ENCODE results near the gene TXLNB. TPM values are rescaled to one million over a fixed set of nuclear protein-coding genes. Genes with fewer than 3 reads are reported as not detected.

TXLNB gene
- total RNA-seq, 4 donors from 2014 or later, result 0.57 to 3.2 (median 1.6) TPM

DNA sequence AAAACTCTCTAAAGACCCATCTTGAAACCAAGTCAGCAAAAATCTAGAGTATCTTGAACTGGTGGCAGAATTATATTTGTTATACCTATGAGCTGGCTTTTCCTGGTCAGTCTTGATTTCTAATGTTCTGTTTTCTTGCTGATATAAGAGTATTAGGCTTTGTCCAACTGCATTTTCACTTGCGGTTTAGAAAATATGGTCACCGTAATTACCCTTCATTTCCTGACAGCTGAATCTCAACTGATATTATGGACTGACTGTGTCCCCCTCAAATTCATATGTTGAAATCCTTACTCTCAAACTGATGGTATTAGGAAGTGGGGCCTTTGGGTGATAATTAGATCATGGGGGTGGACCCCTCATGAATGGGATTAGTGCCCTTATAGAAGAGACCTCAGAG lies 72.1 kb downstream of the TXLNB start:
- TF ChIP-seq, protein P1, sequence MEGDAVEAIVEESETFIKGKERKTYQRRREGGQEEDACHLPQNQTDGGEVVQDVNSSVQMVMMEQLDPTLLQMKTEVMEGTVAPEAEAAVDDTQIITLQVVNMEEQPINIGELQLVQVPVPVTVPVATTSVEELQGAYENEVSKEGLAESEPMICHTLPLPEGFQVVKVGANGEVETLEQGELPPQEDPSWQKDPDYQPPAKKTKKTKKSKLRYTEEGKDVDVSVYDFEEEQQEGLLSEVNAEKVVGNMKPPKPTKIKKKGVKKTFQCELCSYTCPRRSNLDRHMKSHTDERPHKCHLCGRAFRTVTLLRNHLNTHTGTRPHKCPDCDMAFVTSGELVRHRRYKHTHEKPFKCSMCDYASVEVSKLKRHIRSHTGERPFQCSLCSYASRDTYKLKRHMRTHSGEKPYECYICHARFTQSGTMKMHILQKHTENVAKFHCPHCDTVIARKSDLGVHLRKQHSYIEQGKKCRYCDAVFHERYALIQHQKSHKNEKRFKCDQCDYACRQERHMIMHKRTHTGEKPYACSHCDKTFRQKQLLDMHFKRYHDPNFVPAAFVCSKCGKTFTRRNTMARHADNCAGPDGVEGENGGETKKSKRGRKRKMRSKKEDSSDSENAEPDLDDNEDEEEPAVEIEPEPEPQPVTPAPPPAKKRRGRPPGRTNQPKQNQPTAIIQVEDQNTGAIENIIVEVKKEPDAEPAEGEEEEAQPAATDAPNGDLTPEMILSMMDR (IDR thresholded peaks at IDR 0.05; ENCODE audit: low read depth), result no peak

DNA sequence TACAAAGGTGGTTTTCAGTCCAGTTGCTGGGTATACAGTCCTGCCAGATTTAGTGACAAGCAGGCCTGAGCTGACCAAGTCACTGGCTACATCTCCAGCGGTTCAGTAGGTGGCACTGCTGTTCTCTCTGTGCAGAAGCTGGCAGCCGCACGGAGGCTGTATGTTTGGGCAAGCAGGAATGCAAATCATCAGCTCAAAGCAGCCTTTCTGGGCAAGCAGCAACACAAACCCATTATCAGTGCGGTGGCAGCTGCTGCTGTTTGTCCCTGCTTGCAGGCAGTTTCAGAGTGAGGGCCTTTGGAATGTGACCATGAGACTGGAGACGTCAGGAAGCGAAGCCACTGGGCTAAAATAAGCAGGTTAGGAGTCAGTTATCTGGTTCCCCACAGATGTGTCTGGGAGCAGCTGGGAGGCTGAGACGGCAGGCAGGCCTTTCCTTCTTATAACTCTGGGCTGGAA lies 72.5 kb downstream of the TXLNB start:
- TF ChIP-seq, protein P1 (IDR thresholded peaks at IDR 0.05; ENCODE audit: low read depth), result no peak

DNA sequence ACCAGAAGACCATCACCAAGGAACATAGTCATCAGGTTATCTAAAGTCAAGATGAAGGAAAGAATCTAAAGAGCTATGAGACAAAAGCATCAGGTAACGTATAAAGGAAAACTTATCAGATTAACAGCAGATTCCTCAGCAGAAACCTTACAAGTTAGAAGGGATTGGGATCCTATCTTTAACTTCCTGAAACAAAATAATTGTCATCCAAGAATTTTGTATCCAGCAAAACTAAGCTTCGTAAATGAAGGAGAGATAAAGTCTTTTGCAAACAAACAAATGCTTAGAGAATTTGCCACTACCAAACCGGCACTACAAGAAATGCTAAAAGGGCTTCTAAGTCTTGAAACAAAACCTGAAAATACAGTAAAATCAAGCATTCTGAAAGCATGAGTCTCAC lies 86.0 kb downstream of the TXLNB start:
- TF ChIP-seq, protein P1 (IDR thresholded peaks at IDR 0.05; ENCODE audit: low read depth), result no peak

DNA sequence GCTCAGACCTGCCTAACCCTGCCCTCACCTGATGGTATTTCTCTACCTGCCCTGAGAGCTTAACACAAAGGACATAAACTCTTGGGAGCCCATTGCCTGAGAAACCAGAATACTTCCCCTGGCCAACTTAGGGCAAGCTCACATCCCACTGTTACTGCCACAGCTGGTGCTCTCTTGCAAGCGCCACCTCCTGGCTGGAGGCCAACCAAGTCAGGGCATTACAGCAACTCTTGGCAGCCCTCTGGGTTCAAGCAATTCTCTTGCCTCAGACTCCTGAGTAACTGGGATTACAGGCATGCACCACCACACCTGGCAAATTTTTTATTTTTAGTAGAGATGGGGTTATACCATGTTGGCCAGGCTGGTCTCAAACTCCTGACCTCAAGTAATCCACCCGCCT lies 86.8 kb downstream of the TXLNB start:
- TF ChIP-seq, protein P1 (IDR thresholded peaks at IDR 0.05; ENCODE audit: low read depth), result no peak

DNA sequence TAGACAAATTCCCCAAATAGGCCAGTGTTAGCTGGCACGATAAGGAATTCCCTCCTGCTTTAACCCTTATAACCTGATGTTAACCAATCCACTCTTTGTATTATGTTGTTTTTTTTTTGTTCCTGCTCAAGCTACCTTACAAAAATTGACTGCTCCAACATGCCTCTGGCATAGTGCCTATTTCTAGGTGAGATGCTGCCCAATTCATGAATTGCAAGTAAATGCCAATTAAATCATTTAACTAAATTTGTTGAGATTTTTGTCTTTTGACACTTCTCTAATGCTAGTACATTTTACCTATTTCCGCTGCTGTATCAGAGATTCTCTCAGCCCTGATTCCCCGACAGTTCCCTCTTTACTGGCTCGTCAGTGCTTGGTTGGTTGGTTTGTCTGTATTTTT lies 90.4 kb downstream of the TXLNB start:
- TF ChIP-seq, protein P1 (IDR thresholded peaks at IDR 0.05; ENCODE audit: low read depth), result no peak

DNA sequence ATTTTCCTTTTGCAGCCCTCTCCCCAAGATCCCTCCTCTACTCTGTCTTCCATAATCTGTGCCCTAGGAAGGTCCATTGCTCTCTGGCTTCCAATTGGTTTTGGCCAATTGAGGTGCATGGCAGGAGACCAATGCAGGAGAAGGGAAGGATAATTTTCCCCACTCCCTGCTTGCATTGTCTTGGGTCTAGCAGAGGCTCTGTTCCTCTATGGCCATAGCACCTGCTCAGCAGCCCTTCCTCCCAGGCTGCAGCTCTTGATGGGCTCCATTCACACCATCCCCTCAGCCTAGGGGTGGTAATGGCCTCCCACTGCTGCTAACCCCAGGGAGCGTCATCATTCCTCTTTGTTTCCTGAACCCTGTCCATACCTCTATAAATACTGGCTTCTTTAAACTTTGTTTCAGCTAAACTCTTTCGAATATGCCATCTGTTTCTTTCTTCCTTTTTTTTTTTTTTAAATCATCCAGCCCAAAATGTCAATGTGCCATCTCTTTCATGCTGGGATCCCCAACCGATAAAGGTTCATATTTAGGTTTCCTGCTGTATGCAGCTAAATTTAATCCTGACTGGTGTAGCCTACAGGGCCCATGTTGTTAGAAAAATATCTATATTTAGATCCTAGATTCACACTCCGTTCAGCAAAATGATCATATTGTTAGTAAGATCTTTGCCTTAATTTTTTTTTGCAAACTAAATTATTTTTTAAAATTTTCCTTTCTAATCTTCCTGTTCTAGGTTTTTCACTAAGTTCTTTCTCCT lies 93.1 kb downstream of the TXLNB start:
- TF ChIP-seq, protein P1 (IDR thresholded peaks at IDR 0.05; ENCODE audit: low read depth), result no peak

DNA sequence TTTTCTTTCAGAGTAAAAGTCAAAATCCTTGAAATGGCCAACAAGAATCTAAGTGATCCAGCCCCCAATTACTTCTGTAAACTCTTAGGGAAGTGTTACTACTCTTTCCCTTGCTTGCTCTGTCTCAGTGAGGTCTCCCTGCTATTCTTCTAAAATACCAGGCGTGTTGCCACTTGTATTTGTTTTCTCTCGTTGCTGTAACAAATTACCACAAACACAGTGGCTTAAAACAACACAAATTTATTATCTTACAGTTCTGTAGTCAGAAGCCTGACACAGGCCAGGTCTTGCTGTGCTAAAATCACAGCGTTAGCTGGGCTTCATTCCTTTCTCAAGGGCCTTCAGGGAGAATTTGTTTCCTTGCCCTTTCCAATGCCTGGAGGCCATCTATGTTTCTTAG lies 97.1 kb downstream of the TXLNB start:
- TF ChIP-seq, protein P1 (IDR thresholded peaks at IDR 0.05; ENCODE audit: low read depth), result no peak

Other genes with a start within 250 kb of the TXLNB start
- 10 to 100 TPM; 37.5 to 57.1 (median 49.1) TPM for gene HECA, start 156.9 kb downstream of the TXLNB start, total RNA-seq
- gene CITED2, start 82.7 kb upstream of the TXLNB start, total RNA-seq, result 100 to 1,000 TPM; 117 to 273 (median 201) TPM

Data from subcutaneous adipose tissue (tissue), 4 donors.